Activated naive CD8-positive, alpha-beta T cell treated with anti-CD3 and anti-CD28 coated beads for 36 hours (primary cell): ENCODE measurements around the gene HOXC12. TPM values are rescaled to one million over a fixed set of nuclear protein-coding genes. Genes with fewer than 3 reads are reported as not detected.

Experiments used
- DNase-seq: peaks from one replicate; pipeline ENCODE4 v3.0.0; 2021
- H3K27ac Mint-ChIP-seq: one replicate; pipeline ENCODE4 v1.8.0; 2022; ENCODE audit warnings: mild to moderate bottlenecking, moderate library complexity, mixed read lengths
- H3K27me3 Mint-ChIP-seq: one replicate; pipeline ENCODE4 v1.8.0; 2022; ENCODE audit warnings: mild to moderate bottlenecking, mixed read lengths
- H3K36me3 Mint-ChIP-seq: one replicate; pipeline ENCODE4 v1.8.0; 2021; ENCODE audit warnings: mild to moderate bottlenecking, mixed read lengths
- H3K4me1 Mint-ChIP-seq: one replicate; pipeline ENCODE4 v1.8.0; 2021; ENCODE audit warnings: mixed read lengths
- H3K4me3 Mint-ChIP-seq: one replicate; pipeline ENCODE4 v1.8.0; 2022; ENCODE audit warnings: mild to moderate bottlenecking, moderate library complexity, mixed read lengths
- H3K9me3 Mint-ChIP-seq: one replicate; pipeline ENCODE4 v1.8.0; 2022; ENCODE audit warnings: mixed read lengths
- total RNA-seq, 2 experiments: library from RNA; stranded (reverse); gene quantifications; one replicate each; pipeline ENCODE4 v1.2.3, GENCODE V29; 2021

The HOXC12 gene
- total RNA-seq, 2 experiments from 2014 or later: not detected

GRCh38 chr12:53950437-53950773, 4.3 kb upstream of the HOXC12 start:
- H3K27me3 Mint-ChIP-seq: peaks cover 97% of the 10 kb centered on the region
- H3K4me1 Mint-ChIP-seq: peaks cover 12% of the 10 kb centered on the region
- H3K27ac Mint-ChIP-seq: no peak overlapping the region
- no peaks in the 10 kb centered on the region for H3K36me3 Mint-ChIP-seq
- no peak overlapping the region for H3K4me3 Mint-ChIP-seq
- no peaks in the 10 kb centered on the region for H3K9me3 Mint-ChIP-seq
- no peak for DNase-seq

GRCh38 chr12:53950789-53951576, 3.7 kb upstream of the HOXC12 start:
- no peak overlapping the region for H3K27ac Mint-ChIP-seq
- H3K36me3 Mint-ChIP-seq: no peaks in the 10 kb centered on the region
- H3K9me3 Mint-ChIP-seq: peaks cover 1% of the 10 kb centered on the region
- DNase-seq: no peak
- peaks cover 14% of the 10 kb centered on the region for H3K4me1 Mint-ChIP-seq
- peaks cover 97% of the 10 kb centered on the region for H3K27me3 Mint-ChIP-seq
- no peak overlapping the region for H3K4me3 Mint-ChIP-seq

GRCh38 chr12:53951577-53952334, 2.9 kb upstream of the HOXC12 start:
- H3K27ac Mint-ChIP-seq: peak overlapping the region; percentile 69
- H3K4me1 Mint-ChIP-seq: peaks cover 18% of the 10 kb centered on the region
- peaks cover 1% of the 10 kb centered on the region for H3K9me3 Mint-ChIP-seq
- peaks cover 97% of the 10 kb centered on the region for H3K27me3 Mint-ChIP-seq
- H3K4me3 Mint-ChIP-seq: no peak overlapping the region
- DNase-seq: no peak
- no peaks in the 10 kb centered on the region for H3K36me3 Mint-ChIP-seq

- peaks cover 1% of the 10 kb centered on the region for H3K9me3 Mint-ChIP-seq
- H3K4me3 Mint-ChIP-seq: no peak overlapping the region
Measured at GRCh38 chr12:53952335-53952694, 2.4 kb upstream of the HOXC12 start.

GRCh38 chr12:53952871-53953734, 1.6 kb upstream of the HOXC12 start:
- no peak for DNase-seq
- Mint-ChIP-seq H3K27me3 (peaks cover 97% of the 10 kb centered on the region), H3K27ac (no peak overlapping the region), H3K36me3 (no peaks in the 10 kb centered on the region), H3K4me1 (peaks cover 22% of the 10 kb centered on the region), H3K4me3 (no peak overlapping the region), H3K9me3 (peaks cover 1% of the 10 kb centered on the region)

More at GRCh38 chr12:53952335-53952694, 2.4 kb upstream of the HOXC12 start:
- DNase-seq: no peak
- peaks cover 97% of the 10 kb centered on the region for H3K27me3 Mint-ChIP-seq
- H3K36me3 Mint-ChIP-seq: no peaks in the 10 kb centered on the region
- H3K27ac Mint-ChIP-seq: peak overlapping the region; percentile 54
- H3K4me1 Mint-ChIP-seq: peaks cover 22% of the 10 kb centered on the region

- Mint-ChIP-seq H3K36me3 (no peaks in the 10 kb centered on the region), H3K9me3 (peaks cover 1% of the 10 kb centered on the region), H3K4me3 (no peak overlapping the region), H3K27ac (no peak overlapping the region), H3K27me3 (peaks cover 97% of the 10 kb centered on the region), H3K4me1 (peaks cover 22% of the 10 kb centered on the region)
- DNase-seq: no peak
Measured at GRCh38 chr12:53953831-53954693, 641 bp upstream of the HOXC12 start.

- DNase-seq: no peak
- H3K36me3 Mint-ChIP-seq: no peaks in the 10 kb centered on the region
- peaks cover 97% of the 10 kb centered on the region for H3K27me3 Mint-ChIP-seq
- H3K4me1 Mint-ChIP-seq: peaks cover 22% of the 10 kb centered on the region
- H3K9me3 Mint-ChIP-seq: peaks cover 1% of the 10 kb centered on the region
- H3K27ac Mint-ChIP-seq: no peak overlapping the region
- H3K4me3 Mint-ChIP-seq: no peak overlapping the region
Measured at GRCh38 chr12:53955036-53955775, 503 bp downstream of the HOXC12 start.

- no peak for DNase-seq
- H3K4me3 Mint-ChIP-seq: peak overlapping the region; percentile 22
- no peaks in the 10 kb centered on the region for H3K36me3 Mint-ChIP-seq
- peaks cover 97% of the 10 kb centered on the region for H3K27me3 Mint-ChIP-seq
- H3K27ac Mint-ChIP-seq: no peak overlapping the region
- peaks cover 22% of the 10 kb centered on the region for H3K4me1 Mint-ChIP-seq
- H3K9me3 Mint-ChIP-seq: peaks cover 1% of the 10 kb centered on the region
Measured at GRCh38 chr12:53955776-53956250, 1.1 kb downstream of the HOXC12 start.

GRCh38 chr12:53956251-53956887, 1.7 kb downstream of the HOXC12 start:
- H3K9me3 Mint-ChIP-seq: peaks cover 1% of the 10 kb centered on the region
- H3K36me3 Mint-ChIP-seq: no peaks in the 10 kb centered on the region
- peaks cover 20% of the 10 kb centered on the region for H3K4me1 Mint-ChIP-seq
- H3K27me3 Mint-ChIP-seq: peaks cover 93% of the 10 kb centered on the region
- H3K27ac Mint-ChIP-seq: no peak overlapping the region
- no peak for DNase-seq
- H3K4me3 Mint-ChIP-seq: peak overlapping the region; percentile 22

- no peak overlapping the region for H3K27ac Mint-ChIP-seq
Measured at GRCh38 chr12:53956914-53957536, 2.3 kb downstream of the HOXC12 start.

GRCh38 chr12:53958128-53958527, 3.4 kb downstream of the HOXC12 start:
- H3K27ac Mint-ChIP-seq: no peak overlapping the region
- peaks cover 92% of the 10 kb centered on the region for H3K27me3 Mint-ChIP-seq
- DNase-seq: no peak
- no peaks in the 10 kb centered on the region for H3K36me3 Mint-ChIP-seq
- H3K4me1 Mint-ChIP-seq: peaks cover 18% of the 10 kb centered on the region
- H3K9me3 Mint-ChIP-seq: peaks cover 1% of the 10 kb centered on the region
- H3K4me3 Mint-ChIP-seq: no peak overlapping the region

More at GRCh38 chr12:53956914-53957536, 2.3 kb downstream of the HOXC12 start:
- Mint-ChIP-seq H3K9me3 (peaks cover 1% of the 10 kb centered on the region), H3K4me1 (peaks cover 20% of the 10 kb centered on the region), H3K36me3 (no peaks in the 10 kb centered on the region), H3K4me3 (no peak overlapping the region), H3K27me3 (peaks cover 93% of the 10 kb centered on the region)
- DNase-seq: no peak

GRCh38 chr12:53959314-53959713, 4.6 kb downstream of the HOXC12 start:
- peaks cover 15% of the 10 kb centered on the region for H3K4me1 Mint-ChIP-seq
- no peak for DNase-seq
- peaks cover 1% of the 10 kb centered on the region for H3K9me3 Mint-ChIP-seq
- peaks cover 1% of the 10 kb centered on the region for H3K36me3 Mint-ChIP-seq
- H3K27ac Mint-ChIP-seq: no peak overlapping the region
- peaks cover 92% of the 10 kb centered on the region for H3K27me3 Mint-ChIP-seq
- H3K4me3 Mint-ChIP-seq: no peak overlapping the region
